ENCODE results near the gene CHST12.

CHST12 gene

DNA sequence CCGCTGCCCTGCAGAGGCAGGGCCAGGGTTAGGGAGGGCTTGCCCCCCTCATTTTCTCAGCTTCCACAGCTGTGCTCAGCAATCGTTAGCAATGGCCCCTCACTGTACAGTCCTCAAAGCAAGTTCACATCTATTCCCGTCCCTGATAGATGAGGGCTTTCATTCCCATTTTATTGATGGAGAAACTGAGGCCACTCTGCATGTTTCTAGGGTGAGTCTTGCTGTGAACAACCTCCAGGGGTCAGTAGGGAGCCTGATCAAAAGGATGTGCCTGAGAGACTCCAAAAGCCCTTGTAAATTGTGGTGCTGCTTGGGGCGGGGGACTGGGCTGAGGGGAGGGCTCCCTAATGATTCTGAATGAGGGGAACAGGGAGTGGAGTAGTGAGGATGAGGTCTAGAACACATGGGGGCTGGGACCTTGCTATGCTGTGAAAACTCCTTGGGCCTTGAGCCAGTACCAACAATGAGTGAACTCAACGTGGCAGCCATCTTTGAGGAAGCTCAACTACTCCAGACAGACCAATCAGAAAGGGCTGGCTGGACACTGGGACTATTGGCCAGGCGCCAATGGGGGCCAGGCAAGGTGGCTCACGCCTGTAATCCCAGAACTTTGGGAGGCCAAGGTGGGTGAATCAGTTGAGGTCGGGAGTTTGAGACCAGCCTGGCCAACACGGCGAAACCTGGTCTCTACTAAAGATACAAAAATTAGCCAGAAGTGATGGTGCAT, 79.5 kb downstream of the CHST12 start:
- ChIA-PET POLR2A (no interaction called here), CTCF (interaction anchor here (0.7 to 2.0 kb wide), 2 partner anchors 8 to 26 kb away, joined by 4 to 5 read pairs; no protein-coding TSS in a partner anchor)
- Histone ChIP-seq H3K27me3 (replicated peaks in 2 of 5; ENCODE audit: control insufficient read depth in 4 of 5, insufficient read depth in 5 of 5, low read length in 4 of 5) (no peaks in the 10 kb centered on the region), H3K27ac (ENCODE audit: insufficient read depth in 1 of 2, low read depth in 1 of 2, low read length in 2 of 2, poor library complexity in 1 of 2, severe bottlenecking in 2 of 2) (no peak overlapping the region), H3K9me3 (ENCODE audit: control extremely low read depth in 1 of 5, control insufficient read depth in 4 of 5, insufficient read depth in 2 of 5, low read depth in 1 of 5, low read length in 4 of 5) (peaks cover 0 to 4% (median 0%) of the 10 kb centered on the region in 5 experiments), H3K36me3 (ENCODE audit: control insufficient read depth in 4 of 4, insufficient read depth in 4 of 4, low read length in 3 of 4) (no peaks in the 10 kb centered on the region), H3K4me3 (ENCODE audit: control insufficient read depth in 1 of 7, extremely low read depth in 1 of 7, insufficient read depth in 4 of 7, low read depth in 2 of 7, low read length in 6 of 7) (no peak overlapping the region), H3K4me1 (ENCODE audit: control extremely low read depth in 1 of 4, control insufficient read depth in 4 of 4, insufficient read depth in 4 of 4, low read length in 3 of 4) (peaks cover 0 to 16% (median 9%) of the 10 kb centered on the region in 4 experiments)
- WGBS (ENCODE audit: insufficient coverage): 80% methylated on average over 8 of the region's 10 CpGs
- DNase-seq: peak in 1 of 3 donors; percentile 31

DNA sequence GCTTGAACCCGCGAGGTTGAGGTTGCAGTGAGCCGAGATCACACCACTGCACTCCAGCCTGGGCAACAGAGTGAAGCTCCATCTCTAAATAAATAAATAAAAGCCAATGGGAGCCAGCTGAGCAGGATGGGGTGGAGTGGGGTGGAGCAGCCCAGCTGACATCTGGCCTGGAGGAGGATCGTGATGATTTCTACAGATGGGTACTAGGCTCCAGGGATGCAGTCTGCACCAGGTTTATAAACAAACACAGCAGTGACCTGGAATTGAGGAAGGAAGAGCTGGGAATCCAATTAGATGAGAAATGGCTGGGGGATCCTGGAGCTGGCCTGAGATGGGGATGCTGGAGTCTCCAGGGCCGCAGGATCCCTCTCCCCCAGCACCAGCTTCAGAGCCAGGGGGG, 80.1 kb downstream of the CHST12 start:
- Histone ChIP-seq H3K36me3 (ENCODE audit: control insufficient read depth in 4 of 4, insufficient read depth in 4 of 4, low read length in 3 of 4) (no peaks in the 10 kb centered on the region), H3K4me1 (ENCODE audit: control extremely low read depth in 1 of 4, control insufficient read depth in 4 of 4, insufficient read depth in 4 of 4, low read length in 3 of 4) (peaks cover 0 to 10% (median 3%) of the 10 kb centered on the region in 4 experiments), H3K27ac (ENCODE audit: insufficient read depth in 1 of 2, low read depth in 1 of 2, low read length in 2 of 2, poor library complexity in 1 of 2, severe bottlenecking in 2 of 2) (no peak overlapping the region), H3K4me3 (ENCODE audit: control insufficient read depth in 1 of 7, extremely low read depth in 1 of 7, insufficient read depth in 4 of 7, low read depth in 2 of 7, low read length in 6 of 7) (no peak overlapping the region), H3K9me3 (ENCODE audit: control extremely low read depth in 1 of 5, control insufficient read depth in 4 of 5, insufficient read depth in 2 of 5, low read depth in 1 of 5, low read length in 4 of 5) (peaks cover 0 to 4% (median 0%) of the 10 kb centered on the region in 5 experiments), H3K27me3 (replicated peaks in 2 of 5; ENCODE audit: control insufficient read depth in 4 of 5, insufficient read depth in 5 of 5, low read length in 4 of 5) (no peaks in the 10 kb centered on the region)
- CTCF ChIA-PET: interaction anchor here (0.7 to 2.0 kb wide), 2 partner anchors 9 to 25 kb away, joined by 4 to 5 read pairs; no protein-coding TSS in a partner anchor
- no peak for DNase-seq
- POLR2A ChIA-PET: no interaction called here
- WGBS (ENCODE audit: insufficient coverage): 70% methylated on average over 4 of the region's 5 CpGs

DNA sequence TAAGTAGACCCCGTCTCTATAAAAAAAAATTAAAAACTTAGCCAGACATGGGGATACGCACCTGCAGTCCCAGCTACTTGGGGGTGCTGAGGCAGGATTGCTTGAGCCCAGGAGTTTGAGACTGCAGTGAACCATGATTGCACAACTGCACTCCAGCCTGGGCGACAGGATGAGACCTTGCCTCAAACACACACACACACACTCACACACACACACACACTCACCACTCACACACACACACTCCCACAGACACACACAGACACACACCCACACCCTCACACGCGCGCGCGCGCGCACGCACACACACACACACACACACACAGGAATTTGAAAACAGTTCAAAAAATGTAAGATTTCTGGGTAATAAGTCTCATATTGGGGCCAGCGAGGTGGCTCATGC, 81.5 kb downstream of the CHST12 start:
- H3K36me3 ChIP-seq (ENCODE audit: control insufficient read depth in 4 of 4, insufficient read depth in 4 of 4, low read length in 3 of 4): no peaks in the 10 kb centered on the region
- 86% methylated on average over 4 of the region's 12 CpGs for WGBS (ENCODE audit: insufficient coverage)
- H3K4me3 ChIP-seq (ENCODE audit: control insufficient read depth in 1 of 7, extremely low read depth in 1 of 7, insufficient read depth in 4 of 7, low read depth in 2 of 7, low read length in 6 of 7): no peak overlapping the region
- ChIA-PET CTCF (no interaction called here), POLR2A (no interaction called here)
- H3K4me1 ChIP-seq (ENCODE audit: control extremely low read depth in 1 of 4, control insufficient read depth in 4 of 4, insufficient read depth in 4 of 4, low read length in 3 of 4): peaks cover 0 to 18% (median 11%) of the 10 kb centered on the region in 4 experiments
- H3K9me3 ChIP-seq (ENCODE audit: control extremely low read depth in 1 of 5, control insufficient read depth in 4 of 5, insufficient read depth in 2 of 5, low read depth in 1 of 5, low read length in 4 of 5): peaks cover 0 to 4% (median 0%) of the 10 kb centered on the region in 5 experiments
- H3K27me3 ChIP-seq (replicated peaks in 2 of 5; ENCODE audit: control insufficient read depth in 4 of 5, insufficient read depth in 5 of 5, low read length in 4 of 5): no peaks in the 10 kb centered on the region
- peak in 1 of 3 donors; percentile 32 for DNase-seq
- H3K27ac ChIP-seq (ENCODE audit: insufficient read depth in 1 of 2, low read depth in 1 of 2, low read length in 2 of 2, poor library complexity in 1 of 2, severe bottlenecking in 2 of 2): no peak overlapping the region

DNA sequence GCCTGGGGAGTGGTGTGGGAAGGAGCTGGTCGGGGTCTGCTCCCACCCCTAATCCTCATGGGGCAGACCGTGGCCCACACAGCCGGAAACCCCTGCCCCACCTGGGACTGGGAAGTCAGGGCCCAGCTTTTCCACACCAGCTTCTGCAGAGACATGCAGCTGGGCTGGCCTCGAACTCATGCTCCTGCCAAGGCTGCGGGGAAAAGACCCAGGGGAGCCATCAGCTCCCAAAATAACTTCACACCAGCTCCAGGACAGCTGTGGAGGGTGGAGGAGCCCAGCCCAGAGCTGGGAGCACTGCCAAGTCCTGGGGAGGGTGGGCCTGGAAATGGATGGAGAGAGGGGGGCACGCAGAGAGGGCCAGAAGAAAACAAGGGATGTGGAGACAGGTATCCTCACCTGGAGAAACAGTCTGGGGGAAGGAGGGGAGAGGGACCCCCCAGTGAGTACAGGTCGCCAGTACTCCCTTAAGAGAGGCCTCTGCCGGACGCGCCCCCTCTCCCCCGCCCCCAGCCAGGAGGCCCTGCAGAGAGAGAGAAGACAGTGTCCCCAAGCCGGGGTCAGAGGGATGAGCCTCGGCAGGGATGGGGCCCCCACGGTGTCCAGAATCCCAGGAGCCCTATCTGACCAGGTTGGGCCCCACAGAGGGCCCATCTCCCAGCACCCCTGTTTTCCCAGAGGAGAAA, 84.3 kb downstream of the CHST12 start:
- no peaks in the 10 kb centered on the region for H3K36me3 ChIP-seq (ENCODE audit: control insufficient read depth in 4 of 4, insufficient read depth in 4 of 4, low read length in 3 of 4)
- CTCF ChIA-PET: interaction anchor here (1.7 to 2.5 kb wide), 3 partner anchors 9 to 36 kb away, joined by 4 to 11 read pairs (median 9); no protein-coding TSS in a partner anchor
- POLR2A ChIA-PET: no interaction called here
- H3K4me3 ChIP-seq (ENCODE audit: control insufficient read depth in 1 of 7, extremely low read depth in 1 of 7, insufficient read depth in 4 of 7, low read depth in 2 of 7, low read length in 6 of 7): no peak overlapping the region
- H3K27ac ChIP-seq (ENCODE audit: insufficient read depth in 1 of 2, low read depth in 1 of 2, low read length in 2 of 2, poor library complexity in 1 of 2, severe bottlenecking in 2 of 2): no peak overlapping the region
- WGBS (ENCODE audit: insufficient coverage): 88% methylated on average over 6 of the region's 14 CpGs
- DNase-seq: no peak
- H3K9me3 ChIP-seq (ENCODE audit: control extremely low read depth in 1 of 5, control insufficient read depth in 4 of 5, insufficient read depth in 2 of 5, low read depth in 1 of 5, low read length in 4 of 5): peaks cover 0 to 4% (median 0%) of the 10 kb centered on the region in 5 experiments
- H3K4me1 ChIP-seq (ENCODE audit: control extremely low read depth in 1 of 4, control insufficient read depth in 4 of 4, insufficient read depth in 4 of 4, low read length in 3 of 4): peaks cover 0 to 18% (median 14%) of the 10 kb centered on the region in 4 experiments
- H3K27me3 ChIP-seq (replicated peaks in 2 of 5; ENCODE audit: control insufficient read depth in 4 of 5, insufficient read depth in 5 of 5, low read length in 4 of 5): no peaks in the 10 kb centered on the region

DNA sequence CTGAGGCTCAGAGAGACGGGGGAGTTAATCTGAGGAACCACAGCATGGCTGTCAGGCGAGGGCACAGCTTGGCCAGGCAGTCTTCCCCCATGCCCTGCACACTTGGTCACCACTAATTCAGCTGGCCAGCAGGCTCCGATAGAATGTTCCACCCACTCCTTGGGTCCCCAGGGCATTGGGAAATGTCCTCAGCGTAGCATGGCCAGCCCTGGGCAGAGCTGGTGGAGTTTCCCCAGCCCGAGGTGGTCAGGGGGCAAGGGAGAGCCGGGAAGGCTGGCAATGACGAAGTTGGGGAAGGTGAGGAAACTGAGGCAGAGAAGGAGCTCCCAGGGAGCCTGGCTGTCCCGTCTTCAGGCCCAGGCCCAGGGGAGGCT, 84.8 kb downstream of the CHST12 start:
- POLR2A ChIA-PET: interaction anchor here (1.0 kb wide), 1 partner anchor 10 kb away, joined by 3 read pairs; no protein-coding TSS in a partner anchor
- WGBS (ENCODE audit: insufficient coverage): 98% methylated on average over 8 of the region's 8 CpGs
- DNase-seq: no peak
- peaks cover 0 to 18% (median 15%) of the 10 kb centered on the region in 4 experiments for H3K4me1 ChIP-seq (ENCODE audit: control extremely low read depth in 1 of 4, control insufficient read depth in 4 of 4, insufficient read depth in 4 of 4, low read length in 3 of 4)
- H3K36me3 ChIP-seq (ENCODE audit: control insufficient read depth in 4 of 4, insufficient read depth in 4 of 4, low read length in 3 of 4): no peaks in the 10 kb centered on the region
- H3K27ac ChIP-seq (ENCODE audit: insufficient read depth in 1 of 2, low read depth in 1 of 2, low read length in 2 of 2, poor library complexity in 1 of 2, severe bottlenecking in 2 of 2): no peak overlapping the region
- no peak overlapping the region for H3K4me3 ChIP-seq (ENCODE audit: control insufficient read depth in 1 of 7, extremely low read depth in 1 of 7, insufficient read depth in 4 of 7, low read depth in 2 of 7, low read length in 6 of 7)
- H3K27me3 ChIP-seq (replicated peaks in 2 of 5; ENCODE audit: control insufficient read depth in 4 of 5, insufficient read depth in 5 of 5, low read length in 4 of 5): no peaks in the 10 kb centered on the region
- H3K9me3 ChIP-seq (ENCODE audit: control extremely low read depth in 1 of 5, control insufficient read depth in 4 of 5, insufficient read depth in 2 of 5, low read depth in 1 of 5, low read length in 4 of 5): no peaks in the 10 kb centered on the region
- CTCF ChIA-PET: interaction anchor here (1.7 to 2.5 kb wide), 3 partner anchors 9 to 36 kb away, joined by 4 to 11 read pairs (median 9); no protein-coding TSS in a partner anchor

DNA sequence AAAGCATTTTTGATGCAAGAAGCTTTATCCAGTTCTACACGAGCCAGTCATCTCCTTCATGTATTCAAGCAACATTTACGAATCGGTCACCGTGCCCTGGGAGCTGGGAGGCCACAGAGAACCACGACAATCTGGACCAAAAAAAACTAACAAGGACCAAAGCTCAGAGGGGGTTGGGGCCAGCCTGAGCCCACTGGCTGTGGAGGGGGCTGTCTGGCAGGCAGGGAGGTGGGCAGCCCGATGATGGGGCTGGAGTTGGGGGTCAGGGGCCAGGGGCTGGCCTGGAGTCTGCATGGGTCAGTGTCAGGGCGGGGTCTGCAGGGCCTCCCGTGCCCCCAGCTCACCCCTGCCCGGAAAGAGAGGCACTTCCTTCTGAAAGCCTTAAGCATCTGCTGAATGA, 85.3 kb downstream of the CHST12 start:
- H3K36me3 ChIP-seq (ENCODE audit: control insufficient read depth in 4 of 4, insufficient read depth in 4 of 4, low read length in 3 of 4): no peaks in the 10 kb centered on the region
- no peaks in the 10 kb centered on the region for H3K27me3 ChIP-seq (replicated peaks in 2 of 5; ENCODE audit: control insufficient read depth in 4 of 5, insufficient read depth in 5 of 5, low read length in 4 of 5)
- no peak overlapping the region for H3K4me3 ChIP-seq (ENCODE audit: control insufficient read depth in 1 of 7, extremely low read depth in 1 of 7, insufficient read depth in 4 of 7, low read depth in 2 of 7, low read length in 6 of 7)
- H3K9me3 ChIP-seq (ENCODE audit: control extremely low read depth in 1 of 5, control insufficient read depth in 4 of 5, insufficient read depth in 2 of 5, low read depth in 1 of 5, low read length in 4 of 5): no peaks in the 10 kb centered on the region
- 34% methylated on average over 4 of the region's 9 CpGs for WGBS (ENCODE audit: insufficient coverage)
- DNase-seq: no peak
- ChIA-PET CTCF (interaction anchor here (1.7 to 2.5 kb wide), 3 partner anchors 10 to 35 kb away, joined by 4 to 11 read pairs (median 9); no protein-coding TSS in a partner anchor), POLR2A (interaction anchor here (1.0 kb wide), 1 partner anchor 10 kb away, joined by 3 read pairs; no protein-coding TSS in a partner anchor)
- H3K4me1 ChIP-seq (ENCODE audit: control extremely low read depth in 1 of 4, control insufficient read depth in 4 of 4, insufficient read depth in 4 of 4, low read length in 3 of 4): peaks cover 0 to 19% (median 17%) of the 10 kb centered on the region in 4 experiments
- no peak overlapping the region for H3K27ac ChIP-seq (ENCODE audit: insufficient read depth in 1 of 2, low read depth in 1 of 2, low read length in 2 of 2, poor library complexity in 1 of 2, severe bottlenecking in 2 of 2)

Measured in common myeloid progenitor, CD34-positive (primary cell).